Amniotic epithelial cell (primary cell): Measurements from ENCODE around the gene SAMD13.
"Not testable (repeated sequence)": the region's sequence is repeated elsewhere in the genome, so short reads cannot be mapped to it uniquely, and the experiment has no call there.

Experiments used
- DNase-seq: peaks from one replicate; pipeline ENCODE4 v3.0.0-alpha.2; 2010; ENCODE audit warnings: low read depth

The SAMD13 gene

GRCh38 chr1:84286071-84286470 is 15.4 kb upstream of the SAMD13 start:
- DNase-seq = peak; percentile 66

- not testable (repeated sequence) for DNase-seq
Observed at GRCh38 chr1:84287389-84287788, 14.1 kb upstream of the SAMD13 start.

DNA sequence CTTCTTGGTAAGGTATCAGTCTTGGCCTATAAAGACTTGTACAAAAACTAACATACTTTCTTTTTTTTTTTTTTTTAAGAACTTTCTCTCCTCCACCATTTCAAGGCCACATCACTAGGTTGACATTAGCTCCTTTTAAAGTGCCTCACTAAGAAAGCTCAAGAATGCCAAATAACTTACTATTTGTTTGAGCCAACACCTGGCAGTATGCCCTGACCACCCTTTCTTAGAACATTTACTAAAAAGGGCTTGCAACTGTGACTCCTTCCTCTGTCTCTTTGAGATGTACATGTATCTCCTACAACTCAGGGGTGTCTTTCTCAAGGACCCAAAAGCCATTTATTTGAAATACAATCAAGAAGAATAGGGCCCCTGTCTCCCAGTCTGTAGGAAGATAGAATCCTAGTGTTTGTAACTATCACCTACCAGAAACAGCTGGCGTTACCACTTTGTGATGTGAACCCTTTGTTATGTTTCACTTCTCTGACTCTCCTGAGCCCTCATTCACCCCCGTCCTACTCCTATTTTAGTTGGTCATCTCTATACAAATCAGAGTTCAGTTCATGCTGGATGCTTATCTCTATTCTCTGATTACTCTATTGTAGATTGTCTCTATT is 12.2 kb upstream of the SAMD13 start:
- DNase-seq = no peak

GRCh38 chr1:84291882-84292655 is 9.4 kb upstream of the SAMD13 start:
- no peak for DNase-seq

DNA sequence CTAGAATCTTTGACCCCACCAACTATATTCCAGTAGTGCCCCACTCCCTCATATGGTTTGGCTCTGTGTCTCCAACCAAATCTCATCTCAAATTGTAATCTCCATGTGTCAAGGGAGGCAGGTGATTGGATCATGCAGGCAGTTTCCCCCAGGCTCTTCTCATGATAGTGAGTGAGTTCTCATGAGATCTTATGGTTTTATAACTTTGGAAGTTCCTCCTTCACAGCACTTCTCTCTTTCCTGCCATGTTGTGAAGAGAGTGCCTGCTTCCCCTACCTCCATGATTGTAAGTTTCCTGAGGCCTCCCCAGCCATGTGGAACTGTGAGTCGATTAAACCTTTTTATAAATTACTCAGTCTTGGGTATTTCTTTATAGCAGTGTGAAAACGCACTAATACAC is 7.7 kb upstream of the SAMD13 start:
- DNase-seq = no peak

DNA sequence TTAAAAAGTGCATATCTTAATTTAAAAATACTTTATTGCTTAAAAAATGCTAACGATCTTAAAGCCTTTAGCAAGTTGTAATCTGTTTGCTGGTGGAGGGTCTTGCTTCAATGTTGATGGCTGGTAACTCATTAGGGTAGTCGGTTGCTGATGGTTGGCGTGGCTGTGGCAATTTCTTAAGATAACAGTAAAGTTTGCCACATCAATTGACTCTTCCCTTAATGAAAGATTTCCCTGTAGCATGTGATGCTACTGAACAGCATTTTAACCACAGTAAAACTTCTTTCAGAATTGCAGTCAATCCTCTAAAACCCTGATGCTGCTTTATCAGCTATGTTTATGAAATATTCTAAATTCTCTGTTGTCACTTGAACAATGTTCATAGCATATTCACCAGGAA is 6.8 kb upstream of the SAMD13 start:
- DNase-seq = peak; percentile 19

DNA sequence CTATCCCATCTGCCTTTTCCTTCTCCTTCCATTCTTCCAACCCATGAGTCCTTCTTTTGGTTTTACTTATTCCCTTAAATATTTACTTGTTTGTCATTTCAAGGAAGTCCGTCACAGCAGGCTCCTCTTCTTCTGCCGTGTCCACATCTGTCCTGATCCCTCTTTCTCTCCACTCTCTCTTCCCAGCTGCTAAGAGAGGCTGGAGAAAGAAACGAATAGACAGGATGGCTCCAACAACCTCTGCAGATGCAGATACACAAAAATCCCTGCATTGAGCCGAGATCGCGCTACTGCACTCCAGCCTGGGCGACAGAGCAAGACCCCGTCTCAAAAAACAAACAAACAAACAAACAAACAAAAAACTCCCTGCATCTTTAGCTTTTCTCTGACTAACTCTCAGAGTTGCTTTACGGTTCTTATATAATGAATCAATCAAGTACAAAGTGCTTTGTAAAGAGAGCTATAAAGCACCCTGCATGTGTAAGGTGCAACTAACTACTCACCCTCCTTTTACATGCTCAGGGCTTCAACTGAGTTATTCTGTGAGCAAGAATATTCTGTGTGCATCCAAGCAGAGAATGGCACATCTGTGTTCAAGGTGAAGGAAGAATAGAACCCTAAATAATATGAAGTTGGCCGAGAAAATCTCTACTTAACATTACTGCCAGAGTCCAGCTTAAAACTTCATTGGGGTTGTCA is 3.8 kb upstream of the SAMD13 start:
- no peak for DNase-seq

DNA sequence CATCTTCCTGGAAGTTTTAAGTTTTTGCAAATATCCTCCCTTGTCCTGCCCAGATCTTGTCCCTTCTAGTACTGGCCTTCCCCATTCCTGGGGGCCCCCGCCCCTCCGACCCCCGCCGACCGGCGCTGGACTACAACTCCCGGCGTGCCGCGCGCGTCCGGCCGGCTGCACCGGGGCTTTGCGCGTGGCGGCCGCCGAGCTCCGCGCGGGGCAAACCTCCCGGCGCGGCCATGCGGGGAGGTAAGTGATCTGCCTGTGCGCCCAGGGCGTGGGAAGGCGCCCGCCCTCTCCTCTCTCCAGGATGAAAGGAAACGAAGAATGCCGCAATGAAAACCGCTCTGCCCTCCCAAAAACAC is 3.2 kb upstream of the SAMD13 start:
- DNase-seq = peak; percentile 28

GRCh38 chr1:84298684-84299535 is 2.6 kb upstream of the SAMD13 start:
- DNase-seq = no peak

GRCh38 chr1:84299536-84300170 is 1.9 kb upstream of the SAMD13 start:
- no peak for DNase-seq

- DNase-seq = no peak
Observed at GRCh38 chr1:84300501-84300900, 1.0 kb upstream of the SAMD13 start.

DNA sequence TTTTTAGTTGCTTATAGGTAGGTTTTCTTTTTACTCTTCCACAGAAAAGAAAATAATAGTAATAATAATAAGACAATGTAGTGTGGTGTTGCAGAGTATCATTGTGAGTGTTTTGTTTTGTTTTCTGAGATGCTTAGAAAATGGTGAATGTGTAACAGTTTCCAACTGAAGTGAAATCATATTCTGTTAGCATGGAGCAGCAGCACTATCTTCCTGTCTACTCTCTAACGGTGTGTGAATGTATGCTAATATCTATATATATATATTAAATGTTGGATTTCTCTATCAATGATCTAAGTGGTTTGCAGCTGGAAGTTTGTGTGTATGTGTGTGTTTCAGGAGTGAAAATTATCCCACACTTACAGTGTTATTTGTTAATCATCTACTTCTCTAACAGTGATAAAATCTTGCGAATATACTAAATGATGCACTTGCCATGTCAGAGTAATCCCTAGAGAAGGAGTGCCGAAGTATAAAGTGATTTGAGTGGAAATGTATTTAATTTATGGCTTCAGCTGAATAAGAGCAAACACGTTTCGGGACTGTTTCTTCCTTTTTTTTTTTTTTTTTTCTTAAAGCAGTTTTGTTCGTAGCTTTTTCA is 377 bp downstream of the SAMD13 start:
- no peak for DNase-seq

DNA sequence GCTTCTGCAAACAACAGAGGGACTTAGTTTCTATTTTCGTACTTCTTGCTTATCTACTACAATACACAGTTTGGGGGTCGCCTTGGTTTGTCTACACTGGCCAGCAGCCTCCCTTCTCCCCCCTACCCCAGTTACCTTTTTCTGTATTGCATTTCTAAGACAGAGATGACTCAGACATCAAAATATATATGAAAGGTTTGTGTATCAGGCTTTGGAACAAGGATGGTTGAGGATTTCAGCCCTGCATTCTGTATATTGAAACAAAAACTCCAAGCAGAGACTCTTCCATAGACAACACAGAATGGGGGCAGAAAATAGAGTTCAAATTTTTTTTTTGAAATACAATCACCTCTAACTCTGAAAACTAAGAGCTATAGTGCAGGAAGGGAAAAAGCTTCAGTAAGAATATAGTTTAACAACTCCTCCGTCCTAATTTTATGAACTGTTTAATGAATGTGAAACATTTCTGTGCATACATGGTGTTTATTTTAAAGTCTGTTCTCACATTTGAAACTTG is 1.9 kb downstream of the SAMD13 start:
- DNase-seq = no peak

GRCh38 chr1:84307398-84307797 is 5.9 kb downstream of the SAMD13 start:
- DNase-seq = no peak

GRCh38 chr1:84311296-84311695 is 9.8 kb downstream of the SAMD13 start:
- DNase-seq = no peak

- no peak for DNase-seq
Observed at GRCh38 chr1:84319662-84320061, 18.2 kb downstream of the SAMD13 start.

- no peak for DNase-seq
Observed at GRCh38 chr1:84327830-84328229, 26.3 kb downstream of the SAMD13 start.

DNA sequence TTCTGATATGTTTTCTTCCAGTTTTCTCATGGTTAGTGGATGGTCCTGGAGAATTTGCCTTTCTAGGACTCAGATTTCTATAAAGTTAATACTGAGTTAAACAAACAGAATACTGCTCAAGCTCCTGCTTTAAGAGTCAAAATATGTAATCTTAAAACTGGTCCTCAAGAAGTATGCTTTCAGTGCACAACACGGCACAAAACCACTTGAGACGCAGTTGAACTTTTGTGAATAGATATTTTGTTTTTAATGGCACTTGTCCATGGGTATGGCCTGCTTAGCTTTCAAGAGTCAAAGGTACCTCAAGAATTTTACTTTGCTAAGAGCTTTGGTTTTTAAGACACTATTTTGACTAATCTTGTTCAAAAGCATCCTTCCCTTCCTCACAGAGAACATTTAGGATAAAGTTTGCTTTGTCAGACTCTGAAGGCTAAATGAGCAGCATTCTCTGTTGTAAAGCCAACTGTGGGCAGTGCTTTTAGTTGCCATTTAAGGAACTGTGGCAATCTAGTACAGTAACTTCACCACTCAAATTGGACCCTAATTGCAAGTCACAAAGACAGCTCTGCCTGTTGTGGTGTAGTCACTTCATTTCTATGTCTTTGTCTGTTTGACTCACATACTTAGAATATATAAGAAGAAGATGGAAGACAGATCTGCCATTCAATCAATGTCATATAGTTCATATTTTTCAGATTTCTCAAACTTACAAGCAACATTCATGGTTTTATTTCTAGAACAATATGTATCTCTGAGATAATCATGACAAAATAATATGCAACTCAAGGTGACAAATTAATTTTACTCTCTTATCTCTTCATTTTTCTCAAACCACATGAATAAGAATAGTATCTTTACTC is 28.8 kb downstream of the SAMD13 start:
- DNase-seq = no peak

DNA sequence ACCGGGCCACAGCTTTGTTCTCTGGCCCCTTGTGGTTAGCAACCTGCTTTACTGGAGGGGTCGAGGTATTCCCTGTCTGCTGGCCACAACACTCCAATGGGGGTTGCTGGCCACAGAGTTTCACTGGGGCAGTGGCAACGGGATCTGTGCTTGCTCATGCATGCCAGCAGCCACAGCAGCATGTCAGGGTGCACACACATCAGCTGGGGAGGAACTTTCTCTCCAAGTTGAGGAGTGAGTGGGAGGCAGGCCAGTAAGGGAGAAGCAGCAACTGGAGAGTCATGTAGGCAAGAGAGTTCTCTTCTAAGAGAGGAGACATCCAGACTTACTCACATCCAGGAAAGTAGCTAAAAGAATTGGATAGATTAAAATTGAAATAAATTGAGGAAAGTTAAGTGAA is 38.0 kb downstream of the SAMD13 start:
- peak; percentile 48 for DNase-seq

GRCh38 chr1:84344286-84344685 is 42.8 kb downstream of the SAMD13 start:
- peak; percentile 35 for DNase-seq
